Measurements from ENCODE around the gene WDR43.

DNA sequence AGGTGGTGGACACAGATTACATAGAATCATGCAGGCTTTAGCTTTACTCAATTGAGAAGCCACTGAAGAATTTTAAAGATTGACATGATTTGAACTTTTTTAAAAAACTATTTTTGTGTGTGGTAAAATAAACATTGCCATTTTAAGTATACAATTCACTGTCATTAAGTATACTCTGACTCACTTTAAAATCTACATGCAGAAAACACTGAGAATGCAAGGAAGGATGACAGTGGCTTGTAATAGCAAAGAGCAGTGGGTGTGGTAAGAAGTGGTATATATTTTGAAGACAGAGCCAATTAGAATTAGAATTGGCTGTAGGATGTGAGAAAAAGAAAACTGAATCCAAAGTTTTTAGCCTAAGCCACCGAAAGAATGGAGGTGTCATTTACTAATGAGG is 39.3 kb upstream of the WDR43 start:
- TF ChIP-seq, protein P1, sequence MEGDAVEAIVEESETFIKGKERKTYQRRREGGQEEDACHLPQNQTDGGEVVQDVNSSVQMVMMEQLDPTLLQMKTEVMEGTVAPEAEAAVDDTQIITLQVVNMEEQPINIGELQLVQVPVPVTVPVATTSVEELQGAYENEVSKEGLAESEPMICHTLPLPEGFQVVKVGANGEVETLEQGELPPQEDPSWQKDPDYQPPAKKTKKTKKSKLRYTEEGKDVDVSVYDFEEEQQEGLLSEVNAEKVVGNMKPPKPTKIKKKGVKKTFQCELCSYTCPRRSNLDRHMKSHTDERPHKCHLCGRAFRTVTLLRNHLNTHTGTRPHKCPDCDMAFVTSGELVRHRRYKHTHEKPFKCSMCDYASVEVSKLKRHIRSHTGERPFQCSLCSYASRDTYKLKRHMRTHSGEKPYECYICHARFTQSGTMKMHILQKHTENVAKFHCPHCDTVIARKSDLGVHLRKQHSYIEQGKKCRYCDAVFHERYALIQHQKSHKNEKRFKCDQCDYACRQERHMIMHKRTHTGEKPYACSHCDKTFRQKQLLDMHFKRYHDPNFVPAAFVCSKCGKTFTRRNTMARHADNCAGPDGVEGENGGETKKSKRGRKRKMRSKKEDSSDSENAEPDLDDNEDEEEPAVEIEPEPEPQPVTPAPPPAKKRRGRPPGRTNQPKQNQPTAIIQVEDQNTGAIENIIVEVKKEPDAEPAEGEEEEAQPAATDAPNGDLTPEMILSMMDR (IDR thresholded peaks at IDR 0.05), result no peak
- no peak for TF ChIP-seq POLR2A (IDR thresholded peaks at IDR 0.05)
